ENCODE measurements around the gene CD34. TPM values are rescaled to one million over a fixed set of nuclear protein-coding genes. Genes with fewer than 3 reads are reported as not detected.

CD34 gene
- polyA plus RNA-seq, 1 donor from 2014 or later = not detected

- Histone ChIP-seq H3K9ac (ENCODE audit: low read length) (no peak overlapping the region), H3K36me3 (ENCODE audit: insufficient read depth, low read length) (no peaks in the 10 kb centered on the region)
- TF ChIP-seq MXI1 (conservative IDR thresholded peaks at IDR 0.05; ENCODE audit: poor library complexity, severe bottlenecking) (no peak), POLR2AphosphoS5 (IDR thresholded peaks at IDR 0.05) (no peak), EZH2 (IDR thresholded peaks at IDR 0.05; ENCODE audit: borderline replicate concordance, insufficient read depth, low read length, poor library complexity, severe bottlenecking) (no peak), EP300 (conservative IDR thresholded peaks at IDR 0.05; ENCODE audit: poor library complexity, severe bottlenecking) (no peak), SMC3 (conservative IDR thresholded peaks at IDR 0.05; ENCODE audit: poor library complexity) (no peak), TAF1 (IDR thresholded peaks at IDR 0.05; ENCODE audit: low read depth) (no peak), RAD21 (conservative IDR thresholded peaks at IDR 0.05) (no peak)
- TF ChIP-seq, protein P1, sequence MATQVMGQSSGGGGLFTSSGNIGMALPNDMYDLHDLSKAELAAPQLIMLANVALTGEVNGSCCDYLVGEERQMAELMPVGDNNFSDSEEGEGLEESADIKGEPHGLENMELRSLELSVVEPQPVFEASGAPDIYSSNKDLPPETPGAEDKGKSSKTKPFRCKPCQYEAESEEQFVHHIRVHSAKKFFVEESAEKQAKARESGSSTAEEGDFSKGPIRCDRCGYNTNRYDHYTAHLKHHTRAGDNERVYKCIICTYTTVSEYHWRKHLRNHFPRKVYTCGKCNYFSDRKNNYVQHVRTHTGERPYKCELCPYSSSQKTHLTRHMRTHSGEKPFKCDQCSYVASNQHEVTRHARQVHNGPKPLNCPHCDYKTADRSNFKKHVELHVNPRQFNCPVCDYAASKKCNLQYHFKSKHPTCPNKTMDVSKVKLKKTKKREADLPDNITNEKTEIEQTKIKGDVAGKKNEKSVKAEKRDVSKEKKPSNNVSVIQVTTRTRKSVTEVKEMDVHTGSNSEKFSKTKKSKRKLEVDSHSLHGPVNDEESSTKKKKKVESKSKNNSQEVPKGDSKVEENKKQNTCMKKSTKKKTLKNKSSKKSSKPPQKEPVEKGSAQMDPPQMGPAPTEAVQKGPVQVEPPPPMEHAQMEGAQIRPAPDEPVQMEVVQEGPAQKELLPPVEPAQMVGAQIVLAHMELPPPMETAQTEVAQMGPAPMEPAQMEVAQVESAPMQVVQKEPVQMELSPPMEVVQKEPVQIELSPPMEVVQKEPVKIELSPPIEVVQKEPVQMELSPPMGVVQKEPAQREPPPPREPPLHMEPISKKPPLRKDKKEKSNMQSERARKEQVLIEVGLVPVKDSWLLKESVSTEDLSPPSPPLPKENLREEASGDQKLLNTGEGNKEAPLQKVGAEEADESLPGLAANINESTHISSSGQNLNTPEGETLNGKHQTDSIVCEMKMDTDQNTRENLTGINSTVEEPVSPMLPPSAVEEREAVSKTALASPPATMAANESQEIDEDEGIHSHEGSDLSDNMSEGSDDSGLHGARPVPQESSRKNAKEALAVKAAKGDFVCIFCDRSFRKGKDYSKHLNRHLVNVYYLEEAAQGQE (IDR thresholded peaks at IDR 0.05; ENCODE audit: borderline replicate concordance) = no peak
- TF ChIP-seq, protein P2, sequence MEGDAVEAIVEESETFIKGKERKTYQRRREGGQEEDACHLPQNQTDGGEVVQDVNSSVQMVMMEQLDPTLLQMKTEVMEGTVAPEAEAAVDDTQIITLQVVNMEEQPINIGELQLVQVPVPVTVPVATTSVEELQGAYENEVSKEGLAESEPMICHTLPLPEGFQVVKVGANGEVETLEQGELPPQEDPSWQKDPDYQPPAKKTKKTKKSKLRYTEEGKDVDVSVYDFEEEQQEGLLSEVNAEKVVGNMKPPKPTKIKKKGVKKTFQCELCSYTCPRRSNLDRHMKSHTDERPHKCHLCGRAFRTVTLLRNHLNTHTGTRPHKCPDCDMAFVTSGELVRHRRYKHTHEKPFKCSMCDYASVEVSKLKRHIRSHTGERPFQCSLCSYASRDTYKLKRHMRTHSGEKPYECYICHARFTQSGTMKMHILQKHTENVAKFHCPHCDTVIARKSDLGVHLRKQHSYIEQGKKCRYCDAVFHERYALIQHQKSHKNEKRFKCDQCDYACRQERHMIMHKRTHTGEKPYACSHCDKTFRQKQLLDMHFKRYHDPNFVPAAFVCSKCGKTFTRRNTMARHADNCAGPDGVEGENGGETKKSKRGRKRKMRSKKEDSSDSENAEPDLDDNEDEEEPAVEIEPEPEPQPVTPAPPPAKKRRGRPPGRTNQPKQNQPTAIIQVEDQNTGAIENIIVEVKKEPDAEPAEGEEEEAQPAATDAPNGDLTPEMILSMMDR (IDR thresholded peaks at IDR 0.05; ENCODE audit: poor library complexity, severe bottlenecking) = no peak
Observed at GRCh38 chr1:207903767-207904166, 7.2 kb downstream of the CD34 start.

GRCh38 chr1:207903053-207903452 is 7.9 kb downstream of the CD34 start:
- Histone ChIP-seq H3F3A (ENCODE audit: insufficient read depth, low read length, poor library complexity, severe bottlenecking) (no peaks in the 10 kb centered on the region), H3K27me3 (ENCODE audit: insufficient read depth, low read depth, low read length) (no peaks in the 10 kb centered on the region), H3K9ac (ENCODE audit: low read length) (no peak overlapping the region), H3K36me3 (ENCODE audit: insufficient read depth, low read length) (no peaks in the 10 kb centered on the region), H3K27ac (ENCODE audit: low read length) (no peak overlapping the region), H3K79me2 (replicated peaks; ENCODE audit: insufficient read depth, low read length) (no peaks in the 10 kb centered on the region), H3K4me3 (ENCODE audit: low read length) (no peak overlapping the region), H4K20me1 (ENCODE audit: insufficient read depth) (no peaks in the 10 kb centered on the region), H2AFZ (ENCODE audit: low read depth, low read length) (no peak overlapping the region), H3K4me2 (ENCODE audit: low read length) (no peak overlapping the region), H3K9me3 (ENCODE audit: low read length) (no peaks in the 10 kb centered on the region), H3K9me2 (ENCODE audit: insufficient read depth, low read length) (no peaks in the 10 kb centered on the region)
- TF ChIP-seq TAF1 (IDR thresholded peaks at IDR 0.05; ENCODE audit: low read depth) = no peak

More at GRCh38 chr1:207903767-207904166, 7.2 kb downstream of the CD34 start:
- Histone ChIP-seq H3K9me2 (ENCODE audit: insufficient read depth, low read length) (no peaks in the 10 kb centered on the region), H4K20me1 (ENCODE audit: insufficient read depth) (no peaks in the 10 kb centered on the region), H3K79me2 (replicated peaks; ENCODE audit: insufficient read depth, low read length) (no peaks in the 10 kb centered on the region), H3K9me3 (ENCODE audit: low read length) (no peaks in the 10 kb centered on the region), H3K27me3 (ENCODE audit: insufficient read depth, low read depth, low read length) (no peaks in the 10 kb centered on the region), H3K4me3 (ENCODE audit: low read length) (no peak overlapping the region), H3K27ac (ENCODE audit: low read length) (no peak overlapping the region), H3F3A (ENCODE audit: insufficient read depth, low read length, poor library complexity, severe bottlenecking) (no peaks in the 10 kb centered on the region), H3K4me2 (ENCODE audit: low read length) (no peak overlapping the region), H2AFZ (ENCODE audit: low read depth, low read length) (no peak overlapping the region)

DNA sequence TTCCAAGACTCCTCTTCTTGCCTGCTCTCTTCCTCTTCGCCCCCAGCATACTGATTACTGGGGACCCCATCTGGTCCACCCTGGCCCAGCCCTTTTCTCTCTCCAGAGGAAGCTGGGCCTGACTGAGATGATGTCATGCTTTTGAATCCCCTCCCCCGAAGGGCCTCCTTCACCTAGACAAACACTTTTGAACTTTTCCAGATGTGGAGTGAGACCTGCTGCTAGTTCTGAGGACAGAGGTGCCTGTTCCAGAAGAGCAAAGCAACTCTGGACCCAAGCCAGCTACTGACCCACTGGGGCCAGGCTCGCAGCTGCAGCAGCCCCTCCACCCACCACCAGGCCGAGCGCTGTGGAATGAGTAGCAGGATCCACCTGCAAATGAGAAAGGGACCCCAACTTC is 8.4 kb downstream of the CD34 start:
- Histone ChIP-seq H4K20me1 (ENCODE audit: insufficient read depth) (no peaks in the 10 kb centered on the region), H2AFZ (ENCODE audit: low read depth, low read length) (no peak overlapping the region), H3K27ac (ENCODE audit: low read length) (no peak overlapping the region), H3F3A (ENCODE audit: insufficient read depth, low read length, poor library complexity, severe bottlenecking) (no peaks in the 10 kb centered on the region), H3K4me2 (ENCODE audit: low read length) (no peak overlapping the region), H3K9me2 (ENCODE audit: insufficient read depth, low read length) (no peaks in the 10 kb centered on the region), H3K4me3 (ENCODE audit: low read length) (no peak overlapping the region), H3K27me3 (ENCODE audit: insufficient read depth, low read depth, low read length) (no peaks in the 10 kb centered on the region), H3K36me3 (ENCODE audit: insufficient read depth, low read length) (no peaks in the 10 kb centered on the region), H3K9ac (ENCODE audit: low read length) (no peak overlapping the region), H3K9me3 (ENCODE audit: low read length) (no peaks in the 10 kb centered on the region), H3K79me2 (replicated peaks; ENCODE audit: insufficient read depth, low read length) (no peaks in the 10 kb centered on the region)
- TF ChIP-seq EP300 (conservative IDR thresholded peaks at IDR 0.05; ENCODE audit: poor library complexity, severe bottlenecking) (no peak), SMC3 (conservative IDR thresholded peaks at IDR 0.05; ENCODE audit: poor library complexity) (no peak), MXI1 (conservative IDR thresholded peaks at IDR 0.05; ENCODE audit: poor library complexity, severe bottlenecking) (no peak), POLR2AphosphoS5 (IDR thresholded peaks at IDR 0.05) (no peak), RAD21 (conservative IDR thresholded peaks at IDR 0.05) (no peak), EZH2 (IDR thresholded peaks at IDR 0.05; ENCODE audit: borderline replicate concordance, insufficient read depth, low read length, poor library complexity, severe bottlenecking) (no peak)
- TF ChIP-seq, protein P2 (IDR thresholded peaks at IDR 0.05; ENCODE audit: poor library complexity, severe bottlenecking) = no peak
- TF ChIP-seq, protein P1 (IDR thresholded peaks at IDR 0.05; ENCODE audit: borderline replicate concordance) = no peak

Measured in neural cell (in vitro differentiated cells).